Panc1 (cell line): ENCODE measurements around the gene SOS2. TPM values are rescaled to one million over a fixed set of nuclear protein-coding genes. Genes with fewer than 3 reads are reported as not detected.
A peak's percentile ranks its signal among the peaks of the same experiment; 100 is the strongest.

ENCODE experiments used
- ATAC-seq: fragments of 200-7000 bp; cut with Tn5 transposase; 2 replicates; pipeline ENCODE4 v1.9.1; 2020; ENCODE audit warnings: mild to moderate bottlenecking, moderate library complexity
- BruUV-seq: library from RNA; stranded (reverse); fragments of 400-500 nt; replicated peaks from 2 replicates; lab custom pipeline; 2021; lab: Mats Ljungman, UMichigan
- CTCF ChIA-PET: fragments of 300-600 bp; sonication (Branson Sonifier 250); formaldehyde crosslinking; loops from one replicate; lab custom pipeline; 2022; ENCODE audit warnings: antibody characterized with exemption; lab: Charles Lee
- POLR2A ChIA-PET: fragments of 300-600 bp; sonication (Branson Sonifier 250); formaldehyde crosslinking; loops from one replicate; lab custom pipeline; 2022; ENCODE audit warnings: antibody characterized with exemption; lab: Charles Lee
- DNase-seq: peaks from one replicate; pipeline ENCODE4 v3.0.0-alpha.2; 2010; ENCODE audit warnings: low read depth, low spot score
- H3K27ac ChIP-seq: 2 replicates; pipeline ENCODE4 v1.5.1; 2011; ENCODE audit warnings: mild to moderate bottlenecking, low read length, inconsistent platforms
- H3K27me3 ChIP-seq: fragments of 200-500 bp; sonication (Bioruptor generic); 2 replicates; pipeline ENCODE4 v1.6.0; 2014; ENCODE audit warnings: low read length, inconsistent platforms; ENCODE audit not compliant: control insufficient read depth, insufficient read depth
- H3K36me3 ChIP-seq: fragments of 200-500 bp; sonication (Bioruptor generic); 2 replicates; pipeline ENCODE4 v1.5.1; 2014; ENCODE audit warnings: inconsistent platforms, mild to moderate bottlenecking, low read length, moderate library complexity; ENCODE audit not compliant: control insufficient read depth, insufficient read depth
- H3K4me1 ChIP-seq: 2 replicates; pipeline ENCODE4 v1.5.1; 2011; ENCODE audit warnings: inconsistent platforms, mild to moderate bottlenecking, low read length, moderate library complexity; ENCODE audit not compliant: control insufficient read depth, insufficient read depth
- H3K4me3 ChIP-seq, 2 experiments: 2 replicates each; pipeline ENCODE4 v1.5.1; 2011 to 2012; ENCODE audit warnings: low read depth in 2 of 2, low read length in 2 of 2, mild to moderate bottlenecking in 2 of 2, inconsistent platforms in 1 of 2, moderate library complexity in 1 of 2
- H3K9me3 ChIP-seq: fragments of 200-500 bp; sonication (Bioruptor generic); 2 replicates; pipeline ENCODE4 v1.5.1; 2014; ENCODE audit warnings: low read depth, mild to moderate bottlenecking, inconsistent platforms, low read length, moderate library complexity; ENCODE audit not compliant: control insufficient read depth, insufficient read depth
- CTCF ChIP-seq: fragments of 450-650 bp; IDR thresholded peaks from 2 replicates; pipeline ENCODE4 v1.5.1; 2017; ENCODE audit warnings: mild to moderate bottlenecking
- POLR2AphosphoS5 ChIP-seq: IDR thresholded peaks from 2 replicates; pipeline ENCODE4 v1.6.1; 2012; ENCODE audit warnings: mild to moderate bottlenecking, low read depth, low read length, moderate library complexity
- REST ChIP-seq, 2 experiments: IDR thresholded peaks; 2 replicates each; pipeline ENCODE4 v1.6.1; 2011 to 2012; ENCODE audit warnings: low read depth in 2 of 2, control low read depth in 1 of 2, low read length in 1 of 2, mild to moderate bottlenecking in 1 of 2, moderate library complexity in 1 of 2; ENCODE audit not compliant: insufficient read depth in 1 of 2
- SIN3A ChIP-seq: IDR thresholded peaks from 2 replicates; pipeline ENCODE4 v1.6.1; 2012; ENCODE audit warnings: low read depth, mild to moderate bottlenecking, low read length, moderate library complexity, borderline replicate concordance; ENCODE audit not compliant: insufficient read depth
- TCF7L2 ChIP-seq: IDR thresholded peaks from 2 replicates; pipeline ENCODE4 v1.6.1; 2011; ENCODE audit warnings: mild to moderate bottlenecking, low read depth, low read length, inconsistent platforms
- in situ Hi-C: cut with HindIII; loops from 2 replicates; pipeline ENCODE4 v1.10.0; 2016; ENCODE audit warnings: low sequenced_read_pairs, low pct_unique_long_range_greater_than_20kb
- intact Hi-C: fragments of 100-400 bp; cut with micrococcal nuclease; formaldehyde crosslinking; loops from one replicate; pipeline ENCODE4 v1.10.0; 2022; ENCODE audit not compliant: unreplicated experiment
- total RNA-seq: library from RNA; stranded (reverse); gene quantifications from one replicate; pipeline ENCODE4 v1.2.1, GENCODE V29; 2021; ENCODE audit not compliant: unreplicated experiment

The SOS2 gene
- total RNA-seq, 1 experiment from 2014 or later: 21.2 TPM

- no peaks in the 10 kb centered on the region for H3K9me3 ChIP-seq
- in situ Hi-C loops: no loop called here
- peaks cover 3% of the 10 kb centered on the region; the same call in 1 of the 2 replicates for H3K4me1 ChIP-seq
- no peak overlapping the region for H3K4me3 ChIP-seq
- no TSS peak for BruUV-seq
- H3K27ac ChIP-seq: peak overlapping the region; percentile 51; the same call in 1 of the 2 replicates
- no peaks in the 10 kb centered on the region for H3K27me3 ChIP-seq
- ChIA-PET POLR2A (no interaction called here), CTCF (no interaction called here)
- TF ChIP-seq POLR2AphosphoS5: no peak
- no peak for TF ChIP-seq CTCF
- no peak for DNase-seq
- ATAC-seq: no peak
- no peaks in the 10 kb centered on the region for H3K36me3 ChIP-seq
- intact Hi-C loops: loop anchor here (5.0 to 10.0 kb wide), 2 partner anchors 99 to 127 kb away; no protein-coding TSS in a partner anchor
These were observed 130.0 kb downstream of the SOS2 start for GRCh38 chr14:50101417-50101816.

- POLR2A ChIA-PET: no interaction called here
- H3K27ac ChIP-seq: peak overlapping the region; percentile 59; the same call in 1 of the 2 replicates
These were observed 130.6 kb downstream of the SOS2 start for GRCh38 chr14:50100805-50101204.

More at GRCh38 chr14:50100805-50101204, 130.6 kb downstream of the SOS2 start:
- no peak overlapping the region for H3K4me3 ChIP-seq
- no peaks in the 10 kb centered on the region for H3K36me3 ChIP-seq
- in situ Hi-C loops: no loop called here
- H3K9me3 ChIP-seq: no peaks in the 10 kb centered on the region
- CTCF ChIA-PET: no interaction called here
- no peaks in the 10 kb centered on the region for H3K27me3 ChIP-seq
- no TSS peak for BruUV-seq
- TF ChIP-seq SIN3A: no peak
- no peak for TF ChIP-seq REST (IDR thresholded peaks at IDR 0.05; ENCODE audit: insufficient read depth in 1 of 2, low read depth in 2 of 2, low read length in 1 of 2)
- TF ChIP-seq TCF7L2: no peak
- TF ChIP-seq POLR2AphosphoS5: no peak
- H3K4me1 ChIP-seq: peaks cover 3% of the 10 kb centered on the region; the same call in 1 of the 2 replicates
- no peak for ATAC-seq
- intact Hi-C loops: loop anchor here (5.0 to 10.0 kb wide), 2 partner anchors 99 to 126 kb away; no protein-coding TSS in a partner anchor
- no peak for DNase-seq
